GM23248 (cell line): Measurements from ENCODE around the gene SCAANT1.

Experiments
- EZH2 ChIP-seq: fragments of 200-600 bp; sonication (generic); IDR thresholded peaks from 2 replicates; pipeline ENCODE4 v1.6.1; 2018; ENCODE audit warnings: antibody characterized with exemption, mild to moderate bottlenecking; ENCODE audit not compliant: insufficient read depth, poor library complexity, severe bottlenecking
- EZH2phosphoT487 ChIP-seq: fragments of 200-600 bp; sonication (generic); IDR thresholded peaks from 2 replicates; pipeline ENCODE4 v1.6.1; 2018; ENCODE audit warnings: antibody characterized with exemption, moderate library complexity, mild to moderate bottlenecking, low read depth; ENCODE audit not compliant: insufficient read depth

DNA sequence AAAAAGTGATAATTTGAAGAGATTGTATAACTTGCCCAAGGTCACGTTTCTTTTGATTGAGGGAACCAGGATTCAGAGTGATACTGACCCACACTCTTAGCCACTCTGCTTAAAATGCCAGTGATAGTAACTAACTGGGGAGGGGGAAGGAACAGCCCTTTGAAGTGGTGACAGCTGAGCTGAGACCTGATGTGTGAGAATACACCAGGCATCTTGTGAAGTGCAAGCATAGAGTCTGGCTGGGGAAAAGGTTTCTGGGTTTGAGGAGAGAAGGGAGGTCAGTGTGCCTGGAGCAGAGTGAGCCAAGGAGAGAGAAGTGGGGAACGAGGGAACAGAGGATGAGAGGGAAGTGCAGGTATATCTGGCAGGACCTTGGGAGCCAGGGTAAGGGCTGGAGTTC, 35.4 kb upstream of the SCAANT1 start:
- TF ChIP-seq EZH2 (no peak), EZH2phosphoT487 (no peak)
